Measurements from ENCODE around the gene ABCA2. TPM values are rescaled to one million over a fixed set of nuclear protein-coding genes. Genes with fewer than 3 reads are reported as not detected.

ABCA2 gene
- total and polyA plus RNA-seq, 4 donors, result 2.9 to 15.2 (median 12.3) TPM

DNA sequence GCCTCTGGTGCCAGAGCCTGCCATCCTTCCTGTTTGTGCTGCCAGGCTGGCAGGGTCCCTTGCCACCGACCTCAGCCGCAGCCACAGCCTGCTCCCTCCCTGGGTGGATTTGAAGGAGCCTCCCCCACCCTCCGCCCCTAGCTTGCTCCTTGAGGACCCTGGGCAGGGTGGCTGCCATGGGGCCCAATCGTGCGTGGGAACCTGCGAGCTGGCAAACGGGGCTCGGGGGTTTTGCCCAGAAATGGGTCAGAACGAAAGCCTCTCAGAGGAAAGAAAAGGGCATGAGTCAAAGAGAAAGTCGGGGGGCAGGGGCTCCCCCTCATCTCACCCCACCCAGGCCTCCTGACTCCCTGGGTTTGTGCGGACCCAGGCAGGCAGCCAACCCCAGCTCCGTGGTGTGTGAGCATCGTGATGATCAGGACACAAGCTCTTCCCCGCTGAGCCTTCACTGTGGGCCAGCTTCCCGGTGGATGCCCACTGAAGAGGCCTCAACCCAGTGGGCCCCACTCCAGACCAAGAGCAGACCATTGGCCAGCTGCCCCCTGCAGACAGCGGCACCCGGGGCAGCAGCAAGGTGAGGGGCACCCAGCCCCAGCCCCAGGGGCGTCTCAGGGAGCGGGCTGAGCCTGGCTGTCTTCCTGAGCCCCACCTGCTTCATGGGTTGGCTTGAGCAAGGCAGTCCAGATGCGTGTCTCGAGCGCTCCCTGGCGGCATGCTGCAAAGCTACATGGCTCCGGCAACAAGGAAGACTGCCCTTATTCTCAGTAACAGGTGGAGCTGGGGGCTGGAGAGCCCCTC, 6.9 kb upstream of the ABCA2 start:
- Histone ChIP-seq H3K4me1 (ENCODE audit: control insufficient read depth in 4 of 4, insufficient read depth in 4 of 4, low read length in 3 of 4) (peaks cover 0 to 10% (median 1%) of the 10 kb centered on the region in 4 donors), H3K27me3 (ENCODE audit: control insufficient read depth in 4 of 4, insufficient read depth in 4 of 4, low read length in 3 of 4) (peaks cover 0 to 2% (median 0%) of the 10 kb centered on the region in 4 donors), H3K36me3 (ENCODE audit: control insufficient read depth in 4 of 4, insufficient read depth in 3 of 4, low read depth in 1 of 4, low read length in 3 of 4) (no peaks in the 10 kb centered on the region), H3K9me3 (ENCODE audit: control insufficient read depth in 4 of 4, low read length in 3 of 4) (no peaks in the 10 kb centered on the region), H3K4me3 (ENCODE audit: low read depth in 1 of 3, low read length in 3 of 3) (no peak overlapping the region), H3K9ac (ENCODE audit: low read depth in 1 of 2, low read length in 2 of 2) (no peak overlapping the region), H3K27ac (ENCODE audit: low read depth in 1 of 2, low read length in 2 of 2) (peak overlapping the region; percentile 8 to 43)
- TF ChIP-seq SP1 (IDR thresholded peaks at IDR 0.05) (no peak), RAD21 (IDR thresholded peaks at IDR 0.05) (peak; percentile 90 to 92)
- TF ChIP-seq, protein P1, sequence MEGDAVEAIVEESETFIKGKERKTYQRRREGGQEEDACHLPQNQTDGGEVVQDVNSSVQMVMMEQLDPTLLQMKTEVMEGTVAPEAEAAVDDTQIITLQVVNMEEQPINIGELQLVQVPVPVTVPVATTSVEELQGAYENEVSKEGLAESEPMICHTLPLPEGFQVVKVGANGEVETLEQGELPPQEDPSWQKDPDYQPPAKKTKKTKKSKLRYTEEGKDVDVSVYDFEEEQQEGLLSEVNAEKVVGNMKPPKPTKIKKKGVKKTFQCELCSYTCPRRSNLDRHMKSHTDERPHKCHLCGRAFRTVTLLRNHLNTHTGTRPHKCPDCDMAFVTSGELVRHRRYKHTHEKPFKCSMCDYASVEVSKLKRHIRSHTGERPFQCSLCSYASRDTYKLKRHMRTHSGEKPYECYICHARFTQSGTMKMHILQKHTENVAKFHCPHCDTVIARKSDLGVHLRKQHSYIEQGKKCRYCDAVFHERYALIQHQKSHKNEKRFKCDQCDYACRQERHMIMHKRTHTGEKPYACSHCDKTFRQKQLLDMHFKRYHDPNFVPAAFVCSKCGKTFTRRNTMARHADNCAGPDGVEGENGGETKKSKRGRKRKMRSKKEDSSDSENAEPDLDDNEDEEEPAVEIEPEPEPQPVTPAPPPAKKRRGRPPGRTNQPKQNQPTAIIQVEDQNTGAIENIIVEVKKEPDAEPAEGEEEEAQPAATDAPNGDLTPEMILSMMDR (IDR thresholded peaks at IDR 0.05; ENCODE audit: low read depth, low read length, missing input control), result peak; percentile 90
- TF ChIP-seq, protein P2, sequence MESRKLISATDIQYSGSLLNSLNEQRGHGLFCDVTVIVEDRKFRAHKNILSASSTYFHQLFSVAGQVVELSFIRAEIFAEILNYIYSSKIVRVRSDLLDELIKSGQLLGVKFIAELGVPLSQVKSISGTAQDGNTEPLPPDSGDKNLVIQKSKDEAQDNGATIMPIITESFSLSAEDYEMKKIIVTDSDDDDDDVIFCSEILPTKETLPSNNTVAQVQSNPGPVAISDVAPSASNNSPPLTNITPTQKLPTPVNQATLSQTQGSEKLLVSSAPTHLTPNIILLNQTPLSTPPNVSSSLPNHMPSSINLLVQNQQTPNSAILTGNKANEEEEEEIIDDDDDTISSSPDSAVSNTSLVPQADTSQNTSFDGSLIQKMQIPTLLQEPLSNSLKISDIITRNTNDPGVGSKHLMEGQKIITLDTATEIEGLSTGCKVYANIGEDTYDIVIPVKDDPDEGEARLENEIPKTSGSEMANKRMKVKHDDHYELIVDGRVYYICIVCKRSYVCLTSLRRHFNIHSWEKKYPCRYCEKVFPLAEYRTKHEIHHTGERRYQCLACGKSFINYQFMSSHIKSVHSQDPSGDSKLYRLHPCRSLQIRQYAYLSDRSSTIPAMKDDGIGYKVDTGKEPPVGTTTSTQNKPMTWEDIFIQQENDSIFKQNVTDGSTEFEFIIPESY (IDR thresholded peaks at IDR 0.05), result no peak
- DNase-seq (ENCODE audit: low spot score), result peak; percentile 82
- WGBS, result 23% methylated on average over 24 of the region's 24 CpGs

DNA sequence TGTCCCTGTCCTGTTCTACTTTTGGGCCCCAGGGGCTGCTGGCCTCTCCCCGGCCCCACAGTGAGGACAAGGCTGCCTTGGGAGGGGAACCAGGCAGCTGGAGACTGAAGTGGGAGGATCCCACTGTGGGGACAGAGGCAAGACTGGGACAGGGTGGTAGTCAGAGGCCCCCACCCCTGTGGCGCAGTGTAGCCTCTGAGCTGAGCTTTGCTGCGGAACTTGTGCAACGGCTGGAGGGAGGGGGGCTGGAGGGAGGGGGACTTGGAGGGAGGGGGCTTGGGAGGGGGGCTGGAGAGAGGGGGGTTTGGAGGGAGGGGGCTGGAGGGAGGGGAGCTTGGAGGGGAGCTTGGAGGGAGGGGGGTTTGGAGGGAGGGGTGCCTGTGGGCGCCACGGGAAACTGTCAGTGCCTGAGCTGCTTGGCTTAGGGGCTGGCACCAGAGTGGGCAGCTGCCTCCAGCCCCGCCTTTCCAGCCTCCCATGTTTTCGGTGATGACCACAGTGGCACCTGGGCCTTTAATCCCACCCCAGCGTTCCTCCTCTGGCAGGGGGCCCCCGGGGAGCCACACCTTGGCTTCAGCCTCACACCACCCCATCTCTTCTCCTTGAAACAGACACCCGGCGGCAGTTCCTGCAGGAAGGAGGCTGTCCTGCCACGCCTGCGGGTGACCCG, 6.1 kb upstream of the ABCA2 start:
- no peaks in the 10 kb centered on the region for H3K36me3 ChIP-seq (ENCODE audit: control insufficient read depth in 4 of 4, insufficient read depth in 3 of 4, low read depth in 1 of 4, low read length in 3 of 4)
- H3K4me1 ChIP-seq (ENCODE audit: control insufficient read depth in 4 of 4, insufficient read depth in 4 of 4, low read length in 3 of 4), result peaks cover under 1 to 14% (median 5%) of the 10 kb centered on the region in 4 donors
- WGBS, result 62% methylated on average over 15 of the region's 15 CpGs
- H3K27me3 ChIP-seq (ENCODE audit: control insufficient read depth in 4 of 4, insufficient read depth in 4 of 4, low read length in 3 of 4), result peaks cover 0 to 2% (median 0%) of the 10 kb centered on the region in 4 donors
- H3K9ac ChIP-seq (ENCODE audit: low read depth in 1 of 2, low read length in 2 of 2), result no peak overlapping the region
- DNase-seq (ENCODE audit: low spot score), result no peak
- no peaks in the 10 kb centered on the region for H3K9me3 ChIP-seq (ENCODE audit: control insufficient read depth in 4 of 4, low read length in 3 of 4)
- H3K4me3 ChIP-seq (ENCODE audit: low read depth in 1 of 3, low read length in 3 of 3), result no peak overlapping the region
- peak overlapping the region in 1 of 2 donors; percentile 43 for H3K27ac ChIP-seq (ENCODE audit: low read depth in 1 of 2, low read length in 2 of 2)
- TF ChIP-seq FOXA1 (IDR thresholded peaks at IDR 0.05) (no peak), JUND (IDR thresholded peaks at IDR 0.05) (no peak), HNF4G (IDR thresholded peaks at IDR 0.05) (no peak), YY1 (IDR thresholded peaks at IDR 0.05) (no peak), FOXA2 (IDR thresholded peaks at IDR 0.05) (no peak), NR2F2 (IDR thresholded peaks at IDR 0.05) (no peak), GABPA (IDR thresholded peaks at IDR 0.05 in 1 of 2, conservative IDR thresholded peaks at IDR 0.05 in 1 of 2) (no peak), EGR1 (IDR thresholded peaks at IDR 0.05; ENCODE audit: low read depth in 2 of 2) (no peak), TAF1 (conservative IDR thresholded peaks at IDR 0.05) (no peak), SP1 (IDR thresholded peaks at IDR 0.05) (no peak), HNF4A (conservative IDR thresholded peaks at IDR 0.05) (no peak), RAD21 (IDR thresholded peaks at IDR 0.05) (no peak)
- TF ChIP-seq, protein P1 (IDR thresholded peaks at IDR 0.05; ENCODE audit: low read depth, low read length, missing input control), result no peak
- TF ChIP-seq, protein P2 (IDR thresholded peaks at IDR 0.05), result no peak
- TF ChIP-seq, protein P3, sequence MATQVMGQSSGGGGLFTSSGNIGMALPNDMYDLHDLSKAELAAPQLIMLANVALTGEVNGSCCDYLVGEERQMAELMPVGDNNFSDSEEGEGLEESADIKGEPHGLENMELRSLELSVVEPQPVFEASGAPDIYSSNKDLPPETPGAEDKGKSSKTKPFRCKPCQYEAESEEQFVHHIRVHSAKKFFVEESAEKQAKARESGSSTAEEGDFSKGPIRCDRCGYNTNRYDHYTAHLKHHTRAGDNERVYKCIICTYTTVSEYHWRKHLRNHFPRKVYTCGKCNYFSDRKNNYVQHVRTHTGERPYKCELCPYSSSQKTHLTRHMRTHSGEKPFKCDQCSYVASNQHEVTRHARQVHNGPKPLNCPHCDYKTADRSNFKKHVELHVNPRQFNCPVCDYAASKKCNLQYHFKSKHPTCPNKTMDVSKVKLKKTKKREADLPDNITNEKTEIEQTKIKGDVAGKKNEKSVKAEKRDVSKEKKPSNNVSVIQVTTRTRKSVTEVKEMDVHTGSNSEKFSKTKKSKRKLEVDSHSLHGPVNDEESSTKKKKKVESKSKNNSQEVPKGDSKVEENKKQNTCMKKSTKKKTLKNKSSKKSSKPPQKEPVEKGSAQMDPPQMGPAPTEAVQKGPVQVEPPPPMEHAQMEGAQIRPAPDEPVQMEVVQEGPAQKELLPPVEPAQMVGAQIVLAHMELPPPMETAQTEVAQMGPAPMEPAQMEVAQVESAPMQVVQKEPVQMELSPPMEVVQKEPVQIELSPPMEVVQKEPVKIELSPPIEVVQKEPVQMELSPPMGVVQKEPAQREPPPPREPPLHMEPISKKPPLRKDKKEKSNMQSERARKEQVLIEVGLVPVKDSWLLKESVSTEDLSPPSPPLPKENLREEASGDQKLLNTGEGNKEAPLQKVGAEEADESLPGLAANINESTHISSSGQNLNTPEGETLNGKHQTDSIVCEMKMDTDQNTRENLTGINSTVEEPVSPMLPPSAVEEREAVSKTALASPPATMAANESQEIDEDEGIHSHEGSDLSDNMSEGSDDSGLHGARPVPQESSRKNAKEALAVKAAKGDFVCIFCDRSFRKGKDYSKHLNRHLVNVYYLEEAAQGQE (IDR thresholded peaks at IDR 0.05), result no peak
- TF ChIP-seq, protein P4, sequence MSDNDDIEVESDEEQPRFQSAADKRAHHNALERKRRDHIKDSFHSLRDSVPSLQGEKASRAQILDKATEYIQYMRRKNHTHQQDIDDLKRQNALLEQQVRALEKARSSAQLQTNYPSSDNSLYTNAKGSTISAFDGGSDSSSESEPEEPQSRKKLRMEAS (IDR thresholded peaks at IDR 0.05), result no peak
- TF ChIP-seq, protein P5, sequence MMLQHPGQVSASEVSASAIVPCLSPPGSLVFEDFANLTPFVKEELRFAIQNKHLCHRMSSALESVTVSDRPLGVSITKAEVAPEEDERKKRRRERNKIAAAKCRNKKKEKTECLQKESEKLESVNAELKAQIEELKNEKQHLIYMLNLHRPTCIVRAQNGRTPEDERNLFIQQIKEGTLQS (IDR thresholded peaks at IDR 0.05), result no peak

All from liver (tissue), 9 donors.